Endometrium (tissue), 2 donors: ENCODE results near the gene FDXR.
"Not testable (repeated sequence)": the region's sequence is repeated elsewhere in the genome, so short reads cannot be mapped to it uniquely, and the experiment has no call there.

Experiments
- FAIRE-seq: peaks from 2 replicates; lab custom pipeline; 2012; peaks lifted over from hg19 to GRCh38; lab: Jason Lieb, UNC
- donor health status: control.
- donor health status: control.

The FDXR gene

GRCh38 chr17:74872313-74873036 lies at the start of gene FDXR:
FDXR (minus strand) TSS chr17:74872994; CDS start chr17:74872944, 50 bp downstream.
- no peak for FAIRE-seq

- no peak for FAIRE-seq
Observed at GRCh38 chr17:74922172-74922571, 49.4 kb upstream of the FDXR start.

GRCh38 chr17:74921769-74922168 lies 49.0 kb upstream of the FDXR start:
- no peak for FAIRE-seq

GRCh38 chr17:74921026-74921681 lies 48.4 kb upstream of the FDXR start:
- FAIRE-seq, result no peak

- FAIRE-seq, result no peak
Observed at GRCh38 chr17:74920642-74921025, 47.8 kb upstream of the FDXR start.

- FAIRE-seq, result no peak
Observed at GRCh38 chr17:74920306-74920620, 47.5 kb upstream of the FDXR start.

- FAIRE-seq, result no peak
Observed at GRCh38 chr17:74919440-74920305, 46.9 kb upstream of the FDXR start.

GRCh38 chr17:74918906-74919305 lies 46.1 kb upstream of the FDXR start:
- FAIRE-seq, result no peak

GRCh38 chr17:74917430-74917829 lies 44.6 kb upstream of the FDXR start:
- no peak for FAIRE-seq

- FAIRE-seq, result no peak
Observed at GRCh38 chr17:74916851-74917199, 44.0 kb upstream of the FDXR start.

GRCh38 chr17:74916136-74916850 lies 43.5 kb upstream of the FDXR start:
- FAIRE-seq, result no peak

GRCh38 chr17:74911423-74911822 lies 38.6 kb upstream of the FDXR start:
- FAIRE-seq, result not testable (repeated sequence)

GRCh38 chr17:74909097-74909496 lies 36.3 kb upstream of the FDXR start:
- not testable (repeated sequence) for FAIRE-seq

GRCh38 chr17:74907012-74907411 lies 34.2 kb upstream of the FDXR start:
- FAIRE-seq, result no peak

- not testable (repeated sequence) for FAIRE-seq
Observed at GRCh38 chr17:74906214-74906793, 33.5 kb upstream of the FDXR start.

GRCh38 chr17:74904687-74905409 lies 32.1 kb upstream of the FDXR start:
- no peak for FAIRE-seq

GRCh38 chr17:74903671-74904070 lies 30.9 kb upstream of the FDXR start:
- FAIRE-seq, result no peak

GRCh38 chr17:74903034-74903433 lies 30.2 kb upstream of the FDXR start:
- FAIRE-seq, result no peak

- FAIRE-seq, result no peak
Observed at GRCh38 chr17:74901353-74902135, 28.8 kb upstream of the FDXR start.

GRCh38 chr17:74900208-74900607 lies 27.4 kb upstream of the FDXR start:
- no peak for FAIRE-seq
